Effector memory CD4-positive, alpha-beta T cell (primary cell): ENCODE results near the gene PAQR4.
"Not testable (repeated sequence)": the region's sequence is repeated elsewhere in the genome, so short reads cannot be mapped to it uniquely, and the experiment has no call there.

Source experiments
- DNase-seq, 3 donors: peaks; one replicate each; pipeline ENCODE4 v3.0.0-alpha.2; 2020
- H3K27ac ChIP-seq: 2 replicates; pipeline ENCODE4 v1.7.0; 2013; ENCODE audit warnings: mild to moderate bottlenecking, low read length, moderate library complexity; ENCODE audit not compliant: insufficient read depth, poor library complexity, severe bottlenecking
- H3K27me3 ChIP-seq: replicated peaks from 2 replicates; pipeline ENCODE4 v1.7.0; 2013; ENCODE audit warnings: mild to moderate bottlenecking, low read length; ENCODE audit not compliant: insufficient read depth, control insufficient read depth, poor library complexity, severe bottlenecking
- H3K36me3 ChIP-seq: 2 replicates; pipeline ENCODE4 v1.7.0; 2013; ENCODE audit warnings: mild to moderate bottlenecking, low read length, moderate library complexity; ENCODE audit not compliant: control insufficient read depth, insufficient read depth
- H3K4me1 ChIP-seq: 2 replicates; pipeline ENCODE4 v1.7.0; 2013; ENCODE audit warnings: low read length, mild to moderate bottlenecking; ENCODE audit not compliant: control insufficient read depth, insufficient read depth, poor library complexity, severe bottlenecking
- H3K4me3 ChIP-seq: 2 replicates; pipeline ENCODE4 v1.7.0; 2013; ENCODE audit warnings: low read length, low read depth, mild to moderate bottlenecking; ENCODE audit not compliant: insufficient read depth, poor library complexity, severe bottlenecking
- H3K9me3 ChIP-seq: 2 replicates; pipeline ENCODE4 v1.7.0; 2013; ENCODE audit warnings: mild to moderate bottlenecking, low read length, moderate library complexity; ENCODE audit not compliant: control insufficient read depth

The PAQR4 gene

GRCh38 chr16:2929693-2930092 is 39.5 kb upstream of the PAQR4 start:
- no peaks in the 10 kb centered on the region for H3K4me1 ChIP-seq
- no peak overlapping the region for H3K4me3 ChIP-seq
- no peak overlapping the region for H3K27ac ChIP-seq
- H3K27me3 ChIP-seq, result no peaks in the 10 kb centered on the region
- H3K9me3 ChIP-seq, result no peaks in the 10 kb centered on the region
- peaks cover 21% of the 10 kb centered on the region for H3K36me3 ChIP-seq
- no peak for DNase-seq

- no peak for DNase-seq
- H3K4me1 ChIP-seq, result no peaks in the 10 kb centered on the region
- H3K27me3 ChIP-seq, result no peaks in the 10 kb centered on the region
- H3K4me3 ChIP-seq, result no peak overlapping the region
- peaks cover 27% of the 10 kb centered on the region for H3K36me3 ChIP-seq
- H3K27ac ChIP-seq, result no peak overlapping the region
- H3K9me3 ChIP-seq, result no peaks in the 10 kb centered on the region
Measured at GRCh38 chr16:2930236-2930635, 38.9 kb upstream of the PAQR4 start.

GRCh38 chr16:2931231-2931914 is 37.8 kb upstream of the PAQR4 start:
- H3K27me3 ChIP-seq, H3K4me1 ChIP-seq, H3K4me3 ChIP-seq, H3K27ac ChIP-seq, H3K9me3 ChIP-seq, DNase-seq: not testable (repeated sequence)
- peaks cover 36% of the 10 kb centered on the region for H3K36me3 ChIP-seq

GRCh38 chr16:2933136-2933535 is 36.0 kb upstream of the PAQR4 start:
- H3K4me3 ChIP-seq, result no peak overlapping the region
- H3K36me3 ChIP-seq, result peaks cover 52% of the 10 kb centered on the region
- no peaks in the 10 kb centered on the region for H3K27me3 ChIP-seq
- H3K9me3 ChIP-seq, result no peaks in the 10 kb centered on the region
- no peak overlapping the region for H3K27ac ChIP-seq
- no peaks in the 10 kb centered on the region for H3K4me1 ChIP-seq
- DNase-seq, result no peak

DNA sequence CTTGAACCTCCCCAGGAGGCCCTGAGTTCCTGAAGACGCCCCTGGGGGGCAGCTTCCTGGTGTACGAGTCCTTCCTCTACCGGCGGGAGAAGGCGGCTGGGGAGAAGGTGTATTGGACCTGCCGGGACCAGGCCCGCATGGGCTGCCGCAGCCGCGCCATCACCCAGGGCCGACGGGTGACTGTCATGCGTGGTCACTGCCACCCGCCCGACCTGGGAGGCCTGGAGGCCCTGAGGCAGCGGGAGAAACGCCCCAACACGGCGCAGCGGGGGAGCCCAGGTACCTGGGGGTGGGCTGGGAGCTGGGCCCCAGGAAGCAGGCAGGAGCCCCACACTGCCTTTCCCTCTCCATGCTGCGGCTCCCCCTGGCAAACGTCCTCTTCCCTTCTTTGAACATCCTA is 35.4 kb upstream of the PAQR4 start:
- Histone ChIP-seq H3K36me3 (peaks cover 54% of the 10 kb centered on the region), H3K4me1 (no peaks in the 10 kb centered on the region), H3K27ac (no peak overlapping the region), H3K9me3 (no peaks in the 10 kb centered on the region), H3K27me3 (no peaks in the 10 kb centered on the region), H3K4me3 (no peak overlapping the region)
- DNase-seq, result no peak

DNA sequence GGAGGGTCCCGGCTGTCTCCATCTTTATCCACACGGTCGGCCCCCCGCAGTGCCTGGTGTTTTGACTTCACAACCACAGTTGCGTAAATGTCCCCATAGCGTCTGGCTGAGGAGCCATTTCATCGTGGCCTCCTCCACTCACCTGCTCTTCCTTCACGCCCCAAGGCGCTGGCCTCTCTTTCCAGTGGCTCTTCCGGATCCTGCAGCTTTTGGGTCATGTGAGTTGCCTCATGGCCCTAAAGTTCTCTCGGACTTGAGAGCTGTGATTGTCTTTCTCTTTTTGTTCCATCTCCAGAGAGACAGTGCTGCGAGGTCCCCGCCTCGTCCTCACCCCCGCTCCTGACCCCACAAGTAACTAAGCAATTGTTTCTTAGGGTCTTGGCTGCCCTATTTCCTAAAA is 34.7 kb upstream of the PAQR4 start:
- peaks cover 54% of the 10 kb centered on the region for H3K36me3 ChIP-seq
- no peak for DNase-seq
- H3K4me1 ChIP-seq, result no peaks in the 10 kb centered on the region
- no peaks in the 10 kb centered on the region for H3K27me3 ChIP-seq
- no peaks in the 10 kb centered on the region for H3K9me3 ChIP-seq
- no peak overlapping the region for H3K4me3 ChIP-seq
- no peak overlapping the region for H3K27ac ChIP-seq

DNA sequence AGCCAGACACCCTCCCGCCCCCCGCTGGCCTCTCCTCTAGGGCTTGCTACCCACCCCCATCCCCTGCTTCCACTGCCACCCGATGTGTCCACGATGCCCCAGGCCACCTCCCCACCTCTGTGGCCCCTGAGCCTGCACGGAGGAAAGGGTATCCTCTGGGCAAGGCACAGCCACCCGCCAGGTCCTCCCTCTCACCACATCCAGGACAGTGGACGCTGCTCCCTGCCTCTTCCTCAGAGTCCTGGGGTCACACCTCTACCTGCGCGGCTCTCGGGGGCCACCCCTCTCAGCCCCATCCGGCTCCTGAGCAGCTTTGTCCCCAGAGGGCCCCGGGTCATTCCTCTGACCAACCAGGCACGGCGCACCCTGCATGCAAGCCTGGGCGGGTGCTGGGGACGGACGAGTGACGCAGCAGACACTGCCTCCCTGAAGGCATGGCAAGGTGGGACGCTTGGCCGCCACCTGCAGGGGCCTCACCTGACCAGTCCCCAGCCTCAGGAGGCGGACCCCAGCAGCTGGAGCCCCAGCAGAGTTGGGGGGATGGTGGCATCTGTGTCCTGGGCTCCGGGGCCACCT is 32.6 kb upstream of the PAQR4 start:
- Histone ChIP-seq H3K27me3 (no peaks in the 10 kb centered on the region), H3K4me1 (no peaks in the 10 kb centered on the region), H3K36me3 (peaks cover 50% of the 10 kb centered on the region), H3K4me3 (no peak overlapping the region), H3K27ac (no peak overlapping the region), H3K9me3 (no peaks in the 10 kb centered on the region)
- no peak for DNase-seq

DNA sequence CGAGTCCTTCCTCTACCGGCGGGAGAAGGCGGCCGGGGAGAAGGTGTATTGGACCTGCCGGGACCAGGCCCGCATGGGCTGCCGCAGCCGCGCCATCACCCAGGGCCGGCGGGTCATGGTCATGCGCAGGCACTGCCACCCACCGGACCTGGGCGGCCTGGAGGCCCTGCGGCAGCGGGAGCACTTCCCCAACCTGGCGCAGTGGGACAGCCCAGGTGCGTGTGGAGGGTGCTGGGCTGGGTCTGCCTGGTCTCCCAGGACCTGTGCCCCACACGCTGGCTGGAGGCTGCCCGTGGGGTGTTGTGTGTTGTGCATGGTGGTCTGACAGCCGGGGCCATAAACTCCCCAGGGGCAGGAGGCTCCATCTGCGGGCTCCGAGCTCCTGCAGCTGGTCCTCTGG is 32.0 kb upstream of the PAQR4 start:
- no peaks in the 10 kb centered on the region for H3K27me3 ChIP-seq
- no peak for DNase-seq
- peaks cover 50% of the 10 kb centered on the region for H3K36me3 ChIP-seq
- H3K27ac ChIP-seq, result no peak overlapping the region
- no peaks in the 10 kb centered on the region for H3K9me3 ChIP-seq
- H3K4me1 ChIP-seq, result no peaks in the 10 kb centered on the region
- H3K4me3 ChIP-seq, result no peak overlapping the region

- peaks cover 56% of the 10 kb centered on the region for H3K36me3 ChIP-seq
- no peaks in the 10 kb centered on the region for H3K27me3 ChIP-seq
- no peaks in the 10 kb centered on the region for H3K4me1 ChIP-seq
- no peak for DNase-seq
- H3K4me3 ChIP-seq, result no peak overlapping the region
- H3K9me3 ChIP-seq, result no peaks in the 10 kb centered on the region
- H3K27ac ChIP-seq, result no peak overlapping the region
Measured at GRCh38 chr16:2938206-2938605, 30.9 kb upstream of the PAQR4 start.

- Histone ChIP-seq H3K27ac (no peak overlapping the region), H3K4me1 (no peaks in the 10 kb centered on the region), H3K36me3 (peaks cover 44% of the 10 kb centered on the region), H3K27me3 (no peaks in the 10 kb centered on the region), H3K9me3 (no peaks in the 10 kb centered on the region), H3K4me3 (no peak overlapping the region)
- no peak for DNase-seq
Measured at GRCh38 chr16:2939968-2940367, 29.2 kb upstream of the PAQR4 start.
